LNCAP (cell line): ENCODE measurements around the gene BCL2L11.

Experiments
- TF ChIP-seq, protein P1 (sequence below): fragments of 450-650 bp; IDR thresholded peaks from 2 replicates; pipeline ENCODE4 v1.5.1; 2017; ENCODE audit warnings: mild to moderate bottlenecking

Gene BCL2L11

DNA sequence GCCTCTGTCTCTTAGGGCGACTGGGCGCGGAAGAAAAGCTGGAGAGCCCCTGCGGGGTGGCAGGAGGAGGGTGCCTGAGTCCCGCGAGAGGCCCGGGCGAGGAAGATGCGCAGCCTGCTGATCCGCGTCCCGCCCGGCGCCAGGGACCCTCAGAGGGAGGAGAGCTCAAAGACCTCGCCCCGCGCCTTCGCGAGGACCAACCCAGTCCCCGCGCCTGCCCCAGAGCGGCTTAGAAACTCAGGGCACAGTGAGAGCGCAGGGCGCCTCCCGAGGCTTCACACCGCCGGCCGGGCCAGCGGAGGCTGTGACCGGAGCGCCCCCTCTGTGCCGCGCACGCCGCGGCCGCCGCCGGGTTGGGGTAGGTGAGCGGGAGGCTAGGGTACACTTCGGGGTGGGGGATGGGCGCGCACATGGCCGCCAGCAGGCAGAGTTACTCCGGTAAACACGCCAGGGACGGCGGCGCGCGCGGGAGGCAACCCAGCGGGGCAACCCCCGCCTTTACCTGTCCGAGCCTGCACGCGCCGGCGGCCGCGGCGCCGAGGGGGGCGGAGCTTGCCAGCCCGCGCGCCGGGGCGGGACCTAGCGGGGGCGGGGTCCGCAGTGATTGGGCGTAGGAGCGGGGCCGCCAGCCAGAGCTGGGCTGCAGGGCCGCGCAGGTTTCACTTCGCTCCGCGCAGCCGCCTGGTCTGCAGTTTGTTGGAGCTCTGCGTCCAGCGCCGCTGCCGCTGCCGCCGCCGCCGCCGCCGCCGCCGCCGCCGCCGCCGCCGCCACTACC lies at the start of gene BCL2L11:
BCL2L11 (plus strand) TSS at position 662 of the 775 bp plus-strand sequence. CDS start 2,832 bp downstream, outside the sequence.
- TF ChIP-seq, protein P1, sequence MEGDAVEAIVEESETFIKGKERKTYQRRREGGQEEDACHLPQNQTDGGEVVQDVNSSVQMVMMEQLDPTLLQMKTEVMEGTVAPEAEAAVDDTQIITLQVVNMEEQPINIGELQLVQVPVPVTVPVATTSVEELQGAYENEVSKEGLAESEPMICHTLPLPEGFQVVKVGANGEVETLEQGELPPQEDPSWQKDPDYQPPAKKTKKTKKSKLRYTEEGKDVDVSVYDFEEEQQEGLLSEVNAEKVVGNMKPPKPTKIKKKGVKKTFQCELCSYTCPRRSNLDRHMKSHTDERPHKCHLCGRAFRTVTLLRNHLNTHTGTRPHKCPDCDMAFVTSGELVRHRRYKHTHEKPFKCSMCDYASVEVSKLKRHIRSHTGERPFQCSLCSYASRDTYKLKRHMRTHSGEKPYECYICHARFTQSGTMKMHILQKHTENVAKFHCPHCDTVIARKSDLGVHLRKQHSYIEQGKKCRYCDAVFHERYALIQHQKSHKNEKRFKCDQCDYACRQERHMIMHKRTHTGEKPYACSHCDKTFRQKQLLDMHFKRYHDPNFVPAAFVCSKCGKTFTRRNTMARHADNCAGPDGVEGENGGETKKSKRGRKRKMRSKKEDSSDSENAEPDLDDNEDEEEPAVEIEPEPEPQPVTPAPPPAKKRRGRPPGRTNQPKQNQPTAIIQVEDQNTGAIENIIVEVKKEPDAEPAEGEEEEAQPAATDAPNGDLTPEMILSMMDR = peak; percentile 34; the same call in 1 of the 2 replicates

DNA sequence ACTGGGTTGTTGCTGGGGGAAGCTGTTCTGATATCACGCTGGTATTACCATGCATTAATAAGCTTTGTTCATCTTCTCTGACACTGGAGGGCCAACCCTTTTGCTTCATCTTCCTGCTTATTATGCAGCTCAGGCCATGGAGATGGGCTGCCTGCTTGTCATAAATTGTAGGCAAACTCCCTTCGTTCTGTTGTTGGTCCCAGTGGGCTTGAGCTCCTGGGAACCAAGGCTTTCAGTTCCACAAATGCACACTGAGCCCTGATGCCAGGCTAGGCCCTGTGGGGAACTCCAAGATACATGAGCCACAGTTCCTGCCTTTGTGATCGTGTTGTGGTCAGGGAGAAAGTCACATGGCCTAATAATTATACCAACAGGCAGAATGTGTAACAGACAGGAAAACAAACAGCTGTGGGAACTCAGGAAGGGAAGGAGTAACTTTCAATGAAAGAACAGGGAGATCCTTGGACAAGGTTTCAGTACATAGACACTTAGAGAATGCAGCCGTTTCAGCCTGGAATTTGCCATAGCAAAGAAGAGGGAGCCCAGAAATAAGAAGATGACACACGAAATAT lies 49.0 kb upstream of the BCL2L11 start:
- TF ChIP-seq, protein P1 = no peak

GRCh38 chr2:111072220-111072871 lies 48.4 kb upstream of the BCL2L11 start:
- TF ChIP-seq, protein P1 = no peak

DNA sequence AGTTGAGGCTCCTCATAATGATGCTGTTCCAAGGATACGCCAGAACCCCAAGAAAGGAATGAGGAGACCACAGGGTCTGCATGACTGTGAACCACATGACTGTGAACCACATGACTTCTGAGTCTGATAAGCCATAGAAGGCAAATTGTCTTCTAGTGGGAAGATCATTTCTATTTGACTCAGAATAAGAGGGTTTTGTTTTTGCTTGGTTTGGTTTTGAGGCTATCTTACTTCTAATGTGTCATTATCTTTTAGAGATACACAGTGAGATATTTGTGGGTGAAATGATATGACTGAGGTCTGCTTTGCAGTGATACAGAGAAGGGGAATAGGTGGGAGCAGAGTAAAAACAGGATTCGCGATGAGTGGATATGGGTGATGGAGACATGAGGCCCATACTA lies 28.9 kb upstream of the BCL2L11 start:
- TF ChIP-seq, protein P1 = no peak

DNA sequence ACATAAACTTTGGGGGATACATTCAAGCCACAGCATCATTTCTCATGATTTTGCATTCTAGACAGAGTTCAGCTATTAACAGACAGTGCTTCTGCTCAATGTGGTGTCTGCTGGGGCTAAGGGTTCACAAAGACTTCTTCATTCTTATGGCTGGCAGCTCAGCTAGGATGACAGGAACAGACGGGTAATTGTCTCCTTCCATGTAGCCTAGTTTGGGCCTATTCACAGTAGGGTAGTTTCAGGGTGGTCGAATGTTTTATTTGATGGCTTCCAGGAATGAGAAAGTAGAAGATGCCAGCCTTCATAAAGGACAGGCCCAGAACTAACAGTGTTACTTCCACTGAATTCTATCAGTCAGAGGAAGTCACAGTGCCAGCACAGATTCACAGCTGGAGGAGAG lies 26.0 kb upstream of the BCL2L11 start:
- TF ChIP-seq, protein P1 = no peak

- TF ChIP-seq, protein P1 = no peak
Observed at GRCh38 chr2:111095434-111095833, 25.3 kb upstream of the BCL2L11 start.

DNA sequence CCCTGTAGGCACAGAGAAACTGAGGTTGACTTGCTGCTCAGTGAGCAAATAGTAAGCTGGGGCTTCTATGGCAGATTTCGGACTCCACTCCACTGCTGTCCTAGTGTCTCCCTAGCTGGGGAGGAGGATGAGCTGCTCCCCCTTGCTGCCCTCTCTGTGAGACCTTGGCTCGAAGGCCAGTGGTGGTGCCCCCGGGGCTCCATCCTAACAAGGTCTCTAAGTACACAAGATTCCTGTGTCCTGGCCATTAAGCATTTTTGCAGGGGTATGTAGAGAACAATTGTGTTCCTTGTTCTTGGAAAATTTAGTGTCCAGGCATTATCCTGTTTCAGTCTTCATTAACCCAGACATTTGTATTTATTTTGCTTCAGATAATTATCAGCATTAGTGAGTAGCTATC lies 21.3 kb upstream of the BCL2L11 start:
- TF ChIP-seq, protein P1 = no peak
